Measurements from ENCODE around the gene ATP5PF.

DNA sequence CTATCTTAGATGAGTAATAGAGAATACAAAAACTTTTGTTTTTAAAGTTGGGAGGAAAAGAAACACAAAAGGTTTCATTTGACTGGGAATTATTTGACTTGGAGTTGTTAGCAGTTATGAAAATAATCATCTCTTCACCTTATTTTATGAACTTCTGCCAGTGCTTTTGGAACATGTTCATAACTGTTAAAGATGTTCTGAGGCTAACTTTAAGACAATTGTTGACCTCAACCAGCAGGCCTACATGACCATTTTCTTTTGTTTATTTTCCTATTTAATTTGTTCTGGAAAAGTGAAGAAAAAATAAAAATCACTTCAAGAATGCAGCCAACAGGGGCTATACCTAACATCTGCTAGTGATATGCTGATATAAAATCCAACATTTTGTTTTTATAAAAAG is 58.3 kb downstream of the ATP5PF start:
- no peak for TF ChIP-seq CTCF (conservative IDR thresholded peaks at IDR 0.05; ENCODE audit: low read depth in 2 of 2)
- no peak for TF ChIP-seq STAT1 (IDR thresholded peaks at IDR 0.05; ENCODE audit: unreplicated experiment)
- TF ChIP-seq POLR2AphosphoS5 (IDR thresholded peaks at IDR 0.05; ENCODE audit: low read depth), result no peak
- TF ChIP-seq REST (IDR thresholded peaks at IDR 0.05; ENCODE audit: unreplicated experiment), result no peak
- no peak for TF ChIP-seq CREB1 (CRISPR knock-in tag; IDR thresholded peaks at IDR 0.05; ENCODE audit: low read depth)
- TF ChIP-seq ZNF331 (CRISPR knock-in tag; IDR thresholded peaks at IDR 0.05; ENCODE audit: low read depth), result no peak
- no peak for TF ChIP-seq ZNF114 (CRISPR knock-in tag; IDR thresholded peaks at IDR 0.05)
- no peak for TF ChIP-seq EZH2 (IDR thresholded peaks at IDR 0.05; ENCODE audit: low read depth, unreplicated experiment)
- TF ChIP-seq JUNB (IDR thresholded peaks at IDR 0.05; ENCODE audit: unreplicated experiment), result no peak
